CD1c-positive myeloid dendritic cell (primary cell): Measurements from ENCODE around the gene KCNJ16.

Experiments
- DNase-seq: peaks from one replicate; pipeline ENCODE4 v3.0.0-alpha.2; 2016; ENCODE audit errors: extremely low spot score

KCNJ16 gene

GRCh38 chr17:70070305-70071027 is 4.6 kb upstream of the KCNJ16 start:
- DNase-seq, result no peak

GRCh38 chr17:70071127-70071526 is 3.9 kb upstream of the KCNJ16 start:
- no peak for DNase-seq

GRCh38 chr17:70071620-70072019 is 3.4 kb upstream of the KCNJ16 start:
- DNase-seq, result no peak

- DNase-seq, result peak; percentile 27
Observed at GRCh38 chr17:70072546-70073309, 2.3 kb upstream of the KCNJ16 start.

GRCh38 chr17:70073310-70073709 is 1.7 kb upstream of the KCNJ16 start:
- DNase-seq, result no peak

GRCh38 chr17:70073799-70074198 is 1.2 kb upstream of the KCNJ16 start:
- no peak for DNase-seq

GRCh38 chr17:70074236-70074830 is 692 bp upstream of the KCNJ16 start:
- no peak for DNase-seq

GRCh38 chr17:70076189-70076588 is 1.2 kb downstream of the KCNJ16 start:
- no peak for DNase-seq

GRCh38 chr17:70076831-70077230 is 1.8 kb downstream of the KCNJ16 start:
- DNase-seq, result no peak

- no peak for DNase-seq
Observed at GRCh38 chr17:70078549-70078948, 3.5 kb downstream of the KCNJ16 start.

GRCh38 chr17:70078994-70079531 is 4.0 kb downstream of the KCNJ16 start:
- DNase-seq, result no peak

GRCh38 chr17:70080541-70081347 is 5.7 kb downstream of the KCNJ16 start:
- DNase-seq, result no peak

GRCh38 chr17:70081885-70082284 is 6.9 kb downstream of the KCNJ16 start:
- DNase-seq, result no peak

GRCh38 chr17:70084476-70084875 is 9.5 kb downstream of the KCNJ16 start:
- no peak for DNase-seq

GRCh38 chr17:70086516-70086915 is 11.5 kb downstream of the KCNJ16 start:
- DNase-seq, result no peak

- DNase-seq, result no peak
Observed at GRCh38 chr17:70089513-70090148, 14.6 kb downstream of the KCNJ16 start.

GRCh38 chr17:70091005-70091568 is 16.1 kb downstream of the KCNJ16 start:
- DNase-seq, result no peak

- DNase-seq, result no peak
Observed at GRCh38 chr17:70091696-70092095, 16.7 kb downstream of the KCNJ16 start.

- no peak for DNase-seq
Observed at GRCh38 chr17:70093163-70093562, 18.1 kb downstream of the KCNJ16 start.

GRCh38 chr17:70095455-70095854 is 20.4 kb downstream of the KCNJ16 start:
- DNase-seq, result no peak

- DNase-seq, result no peak
Observed at GRCh38 chr17:70096861-70097260, 21.8 kb downstream of the KCNJ16 start.
